GM13976 (cell line): Measurements from ENCODE around the gene SLC9A9.

Experiments used
- DNase-seq: peaks from one replicate; pipeline ENCODE4 v3.0.0; 2012; ENCODE audit warnings: low spot score
- in situ Hi-C: fragments of 300-500 bp; cut with MboI; formaldehyde crosslinking; loops from one replicate; pipeline ENCODE4 v1.12.0; 2022; ENCODE audit warnings: low sequenced_read_pairs, mixed read lengths, inconsistent platforms; ENCODE audit not compliant: unreplicated experiment
- TF ChIP-seq, protein P1 (sequence below): IDR thresholded peaks from 2 replicates; pipeline ENCODE4 v1.5.1; 2012; ENCODE audit warnings: borderline replicate concordance, mild to moderate bottlenecking; ENCODE audit not compliant: insufficient read depth; ENCODE audit errors: extremely low read depth, missing control alignments, control extremely low read depth

Gene SLC9A9

GRCh38 chr3:143643905-143644304 is 204.4 kb downstream of the SLC9A9 start:
- in situ Hi-C loops, result no loop called here
- TF ChIP-seq, protein P1, sequence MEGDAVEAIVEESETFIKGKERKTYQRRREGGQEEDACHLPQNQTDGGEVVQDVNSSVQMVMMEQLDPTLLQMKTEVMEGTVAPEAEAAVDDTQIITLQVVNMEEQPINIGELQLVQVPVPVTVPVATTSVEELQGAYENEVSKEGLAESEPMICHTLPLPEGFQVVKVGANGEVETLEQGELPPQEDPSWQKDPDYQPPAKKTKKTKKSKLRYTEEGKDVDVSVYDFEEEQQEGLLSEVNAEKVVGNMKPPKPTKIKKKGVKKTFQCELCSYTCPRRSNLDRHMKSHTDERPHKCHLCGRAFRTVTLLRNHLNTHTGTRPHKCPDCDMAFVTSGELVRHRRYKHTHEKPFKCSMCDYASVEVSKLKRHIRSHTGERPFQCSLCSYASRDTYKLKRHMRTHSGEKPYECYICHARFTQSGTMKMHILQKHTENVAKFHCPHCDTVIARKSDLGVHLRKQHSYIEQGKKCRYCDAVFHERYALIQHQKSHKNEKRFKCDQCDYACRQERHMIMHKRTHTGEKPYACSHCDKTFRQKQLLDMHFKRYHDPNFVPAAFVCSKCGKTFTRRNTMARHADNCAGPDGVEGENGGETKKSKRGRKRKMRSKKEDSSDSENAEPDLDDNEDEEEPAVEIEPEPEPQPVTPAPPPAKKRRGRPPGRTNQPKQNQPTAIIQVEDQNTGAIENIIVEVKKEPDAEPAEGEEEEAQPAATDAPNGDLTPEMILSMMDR, result no peak
- DNase-seq, result no peak

- TF ChIP-seq, protein P1, result no peak
- no peak for DNase-seq
- in situ Hi-C loops, result no loop called here
These were observed 207.5 kb downstream of the SLC9A9 start for GRCh38 chr3:143640774-143641173.

- in situ Hi-C loops, result no loop called here
- TF ChIP-seq, protein P1, result no peak
- DNase-seq, result no peak
These were observed 211.1 kb downstream of the SLC9A9 start for GRCh38 chr3:143637133-143637532.

- no peak for DNase-seq
- in situ Hi-C loops, result no loop called here
These were observed 213.3 kb downstream of the SLC9A9 start for GRCh38 chr3:143634991-143635390.

GRCh38 chr3:143634427-143634826 is 213.8 kb downstream of the SLC9A9 start:
- in situ Hi-C loops, result no loop called here
- TF ChIP-seq, protein P1, result no peak

More at GRCh38 chr3:143634991-143635390, 213.3 kb downstream of the SLC9A9 start:
- TF ChIP-seq, protein P1, result no peak

GRCh38 chr3:143633816-143634215 is 214.5 kb downstream of the SLC9A9 start:
- TF ChIP-seq, protein P1, result no peak
- no peak for DNase-seq
- in situ Hi-C loops, result no loop called here

More at GRCh38 chr3:143634427-143634826, 213.8 kb downstream of the SLC9A9 start:
- no peak for DNase-seq

GRCh38 chr3:143629726-143630125 is 218.5 kb downstream of the SLC9A9 start:
- in situ Hi-C loops, result no loop called here
- TF ChIP-seq, protein P1, result no peak
- DNase-seq, result no peak
